WI38 (cell line): ENCODE measurements around the gene STAC3.

ENCODE experiments used
- H3K4me3 ChIP-seq: 2 replicates; pipeline ENCODE4 v1.5.1; 2011; ENCODE audit warnings: low read depth, mild to moderate bottlenecking, control low read depth, low read length
- CTCF ChIP-seq: IDR thresholded peaks from 2 replicates; pipeline ENCODE4 v1.5.1; 2012; ENCODE audit warnings: low read depth, mild to moderate bottlenecking, control low read depth, low read length

Gene STAC3

GRCh38 chr12:57196439-57196838 is 54.5 kb downstream of the STAC3 start:
- TF ChIP-seq CTCF: no peak
- no peak overlapping the region for H3K4me3 ChIP-seq

GRCh38 chr12:57195611-57196371 is 55.2 kb downstream of the STAC3 start:
- H3K4me3 ChIP-seq: no peak overlapping the region
- TF ChIP-seq CTCF: no peak

DNA sequence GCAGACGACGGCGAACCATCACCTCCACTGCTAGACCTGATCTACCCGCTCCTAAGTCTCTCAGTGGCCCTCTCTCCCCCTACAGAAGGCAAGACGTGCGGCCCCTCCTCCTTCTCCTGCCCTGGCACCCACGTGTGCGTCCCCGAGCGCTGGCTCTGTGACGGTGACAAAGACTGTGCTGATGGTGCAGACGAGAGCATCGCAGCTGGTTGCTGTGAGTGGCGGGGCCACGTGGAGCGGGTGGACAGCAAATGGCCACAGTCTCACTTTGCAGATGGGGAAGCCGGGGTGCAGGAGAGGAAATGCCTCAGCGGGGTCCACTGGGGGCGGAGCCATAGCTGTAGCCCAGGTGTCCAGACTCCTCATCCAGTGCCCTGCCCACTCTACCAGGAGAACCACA is 55.8 kb downstream of the STAC3 start:
- H3K4me3 ChIP-seq: no peak overlapping the region
- TF ChIP-seq CTCF: no peak

DNA sequence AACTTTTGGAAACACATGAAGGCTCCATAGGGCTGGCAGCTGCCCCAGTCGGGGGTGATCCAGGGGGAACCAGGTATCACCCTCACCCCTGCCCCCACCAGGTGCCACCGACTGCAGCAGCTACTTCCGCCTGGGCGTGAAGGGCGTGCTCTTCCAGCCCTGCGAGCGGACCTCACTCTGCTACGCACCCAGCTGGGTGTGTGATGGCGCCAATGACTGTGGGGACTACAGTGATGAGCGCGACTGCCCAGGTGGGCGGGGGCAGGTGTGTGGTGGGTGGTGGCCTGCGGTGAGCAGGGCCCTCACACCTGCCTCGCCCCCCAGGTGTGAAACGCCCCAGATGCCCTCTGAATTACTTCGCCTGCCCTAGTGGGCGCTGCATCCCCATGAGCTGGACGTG is 56.7 kb downstream of the STAC3 start:
- H3K4me3 ChIP-seq: no peak overlapping the region
- TF ChIP-seq CTCF: no peak

GRCh38 chr12:57193706-57194245 is 57.2 kb downstream of the STAC3 start:
- H3K4me3 ChIP-seq: no peak overlapping the region
- TF ChIP-seq CTCF: no peak
